Vagina (tissue), 2 donors: ENCODE data around the gene EXD2.

Source experiments
- CTCF ChIP-seq, 3 experiments: fragments of 450-650 bp in 2 of 3; fragments of 200-600 bp in 1 of 3; sonication (generic) in 1 of 3; IDR thresholded peaks; one replicate each; pipeline ENCODE4 v1.5.1; 2017 to 2019; ENCODE audit warnings: antibody characterized with exemption in 3 of 3, mild to moderate bottlenecking in 2 of 3, moderate library complexity in 2 of 3
- POLR2A ChIP-seq, 2 donors: fragments of 450-650 bp; IDR thresholded peaks; one replicate each; pipeline ENCODE4 v1.6.1; 2017; ENCODE audit warnings: antibody characterized with exemption in 2 of 2, mild to moderate bottlenecking in 2 of 2, moderate library complexity in 2 of 2

- TF ChIP-seq CTCF (IDR thresholded peaks at IDR 0.05) (no peak), POLR2A (IDR thresholded peaks at IDR 0.05) (no peak)
These were observed 90.3 kb downstream of the EXD2 start for GRCh38 chr14:69281450-69282169.
